HG03558 (cell line): ENCODE results near the gene SLC41A2.

Experiments
- ATAC-seq: cut with Tn5 transposase; IDR thresholded peaks from one replicate; pipeline ENCODE4 v1.9.1; 2021; ENCODE audit warnings: moderate number of reproducible peaks; ENCODE audit not compliant: unreplicated experiment; ENCODE audit errors: extremely low read depth

The SLC41A2 gene

DNA sequence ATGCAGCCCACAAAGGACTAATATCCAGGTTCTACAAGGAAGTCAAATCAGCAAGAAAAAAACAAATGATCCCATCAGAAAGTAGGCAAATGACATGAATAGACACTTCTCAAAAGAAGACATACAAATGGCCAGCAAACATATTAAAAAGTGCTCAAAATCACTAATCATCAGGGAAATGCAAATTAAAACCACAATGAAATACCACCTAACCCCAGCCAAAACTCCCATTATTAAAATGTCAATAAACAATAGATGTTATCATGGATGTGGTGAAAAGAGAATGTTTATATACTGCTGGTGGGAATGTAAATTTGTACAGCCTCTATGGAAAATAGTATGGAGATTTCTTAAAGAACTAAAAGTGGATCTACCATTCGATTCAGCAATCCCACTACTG is 25.0 kb downstream of the SLC41A2 start:
- no peak for ATAC-seq

DNA sequence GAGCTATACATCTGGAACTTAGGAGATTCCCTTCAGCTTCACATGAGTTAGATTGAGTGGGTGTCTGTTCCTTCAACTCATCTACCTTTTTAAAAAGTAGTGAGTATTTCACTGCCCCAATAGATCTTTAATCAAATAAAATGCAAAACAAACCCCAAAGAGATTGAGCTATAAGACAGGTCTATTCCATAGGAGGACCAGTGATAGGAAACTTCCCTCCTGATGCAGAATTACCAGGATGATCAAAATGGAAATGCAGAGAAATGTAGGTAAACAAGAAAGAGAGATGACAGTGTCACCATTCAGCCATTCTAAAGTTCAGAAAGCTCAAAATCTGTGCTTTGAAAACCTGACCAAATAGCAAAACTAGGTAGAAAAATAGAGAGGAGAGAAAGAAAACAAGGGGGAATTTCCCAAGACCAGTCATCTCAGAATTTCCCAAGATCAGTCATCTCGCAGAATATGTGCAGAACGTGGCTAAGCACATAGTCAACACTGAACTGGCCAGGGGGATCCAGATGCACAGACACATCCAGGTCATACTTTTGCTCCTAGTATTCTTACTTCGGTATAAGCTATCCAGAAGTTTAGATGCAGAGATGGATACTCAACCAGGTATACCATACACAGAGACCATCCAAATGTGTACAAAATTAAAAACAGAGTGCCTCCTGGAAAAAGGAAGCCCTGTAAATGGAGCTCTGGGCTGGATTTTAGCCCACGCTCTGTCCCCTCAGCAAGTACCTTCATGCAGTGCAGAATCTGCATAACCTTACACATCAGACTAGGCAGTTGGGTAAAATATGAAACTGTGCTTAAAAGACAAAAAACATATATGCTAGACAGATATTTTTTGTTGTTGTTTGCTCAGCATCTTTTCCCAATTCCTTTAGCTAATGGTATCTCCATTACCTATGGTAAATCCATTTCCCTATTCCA is 27.4 kb downstream of the SLC41A2 start:
- peak; percentile 82 for ATAC-seq

DNA sequence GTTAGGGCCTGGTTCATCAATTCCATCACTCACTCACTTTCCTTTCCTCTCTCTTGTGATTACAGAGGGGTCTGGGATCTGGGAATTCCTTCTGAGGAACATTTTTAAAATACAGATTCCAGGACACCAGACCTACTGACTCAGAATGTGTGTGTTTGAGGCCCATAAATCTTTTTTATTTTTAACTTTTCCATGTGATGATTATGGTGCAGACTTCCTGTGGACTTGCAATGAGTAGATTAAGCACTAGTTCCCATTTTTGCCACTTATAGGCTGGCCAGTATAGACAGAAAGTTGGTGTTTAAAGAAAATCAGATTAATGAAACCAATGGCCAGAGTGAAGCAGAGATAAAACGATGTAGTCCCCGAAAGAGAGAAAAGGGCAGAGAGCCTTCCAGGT is 28.1 kb downstream of the SLC41A2 start:
- no peak for ATAC-seq

DNA sequence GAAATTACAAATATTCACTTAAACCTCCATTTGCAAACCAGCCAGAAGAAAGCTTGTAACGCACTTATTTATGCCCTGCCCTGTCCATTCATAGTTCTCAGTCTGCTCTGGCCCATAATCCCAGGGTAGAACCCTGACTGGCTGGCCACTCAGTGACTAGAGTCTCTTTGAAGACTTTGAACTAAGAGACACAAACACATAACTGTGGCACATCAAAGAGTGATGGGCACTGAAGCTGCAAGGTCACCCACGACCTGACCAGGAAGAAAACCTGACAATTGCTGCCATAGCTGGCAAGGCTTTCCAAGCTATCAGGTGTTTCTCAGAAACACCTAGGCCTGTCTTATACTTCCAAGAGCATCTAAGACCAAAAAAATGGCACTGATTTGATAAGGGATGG is 28.7 kb downstream of the SLC41A2 start:
- ATAC-seq = no peak

DNA sequence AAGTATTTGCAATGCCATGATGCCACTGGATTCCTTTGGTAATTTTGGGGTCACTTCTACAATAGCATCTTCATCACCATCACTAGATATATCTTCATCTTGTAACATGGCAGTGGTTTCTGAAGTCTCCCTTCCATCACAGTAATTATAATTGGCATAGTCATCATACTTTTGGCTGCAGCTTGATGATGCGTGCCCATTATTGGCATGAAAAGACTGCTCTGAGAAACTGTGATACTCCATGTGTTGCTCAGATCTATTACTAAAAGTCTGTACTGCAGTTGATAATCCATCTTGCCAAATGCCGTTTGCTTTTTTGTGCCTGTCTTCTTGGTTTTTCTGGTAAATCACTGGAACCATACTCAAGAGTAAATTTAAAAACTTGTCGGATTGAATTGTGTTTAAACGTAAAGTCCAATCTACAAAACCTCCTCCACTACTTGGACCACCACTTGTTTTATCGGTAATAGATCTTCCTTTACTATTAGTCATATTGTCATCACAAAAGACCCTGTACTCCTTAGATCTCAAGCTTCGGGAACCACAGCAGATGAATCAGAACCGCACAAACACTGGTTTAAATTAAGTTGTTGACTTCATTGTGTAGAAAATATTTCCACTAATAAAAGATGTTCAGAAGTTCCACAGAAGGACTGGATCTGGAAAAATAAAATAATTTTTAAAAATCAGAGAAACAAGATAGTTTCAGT is 29.9 kb downstream of the SLC41A2 start:
- no peak for ATAC-seq

DNA sequence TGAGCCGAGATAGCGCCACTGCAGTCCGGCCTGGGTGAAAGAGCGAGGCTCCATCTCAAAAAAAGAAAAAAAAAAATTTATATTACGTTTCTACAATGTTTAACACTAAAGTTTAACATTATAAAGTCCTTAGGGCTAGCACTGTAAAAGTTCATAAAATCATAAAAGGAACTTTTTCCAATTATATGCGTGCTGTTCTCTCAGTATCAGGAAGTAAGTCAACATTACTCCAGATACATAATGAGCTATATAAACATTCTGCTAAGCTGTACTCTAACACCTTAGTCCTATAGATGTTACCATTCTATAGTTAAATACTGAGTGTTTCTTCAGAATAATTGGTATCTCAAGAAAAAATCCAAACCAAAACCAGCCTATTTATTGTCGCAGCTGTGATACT is 32.6 kb downstream of the SLC41A2 start:
- no peak for ATAC-seq

DNA sequence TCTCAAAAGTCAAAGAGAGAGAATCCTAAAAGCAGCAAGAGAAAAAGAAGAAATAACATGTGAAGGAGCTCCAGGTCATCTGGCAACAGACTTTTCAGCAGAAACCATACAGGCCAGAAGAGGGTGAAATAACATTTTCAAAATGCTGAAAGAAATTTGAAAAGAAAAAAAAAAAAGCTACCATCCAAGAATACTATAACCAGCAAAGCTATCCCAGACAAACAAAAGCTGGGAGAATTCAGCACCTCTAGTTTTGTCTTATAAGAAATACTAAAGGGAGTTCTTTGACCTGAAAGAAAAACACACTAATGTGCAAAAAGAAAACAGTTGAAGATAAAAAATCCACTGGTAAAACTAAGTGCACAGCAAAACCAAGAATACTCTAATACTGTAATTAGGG is 36.8 kb downstream of the SLC41A2 start:
- ATAC-seq = no peak

DNA sequence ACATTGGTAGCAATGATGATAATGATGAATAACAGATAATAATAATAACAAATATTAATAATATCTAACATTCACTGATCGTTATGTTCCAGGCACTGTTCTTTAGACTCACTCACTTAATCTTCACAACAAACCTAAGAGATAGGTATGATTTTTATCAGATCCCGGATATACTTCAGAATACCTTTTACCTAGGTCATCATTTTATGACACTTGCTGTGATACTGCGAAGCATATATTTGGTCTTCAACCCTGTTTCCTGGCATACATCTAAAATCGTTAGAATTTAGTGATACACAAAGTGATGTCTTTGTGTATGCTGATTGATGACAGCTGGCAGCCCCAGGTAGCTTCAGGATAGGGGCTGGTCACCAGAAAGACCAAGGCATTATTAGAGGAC is 46.1 kb downstream of the SLC41A2 start:
- no peak for ATAC-seq

DNA sequence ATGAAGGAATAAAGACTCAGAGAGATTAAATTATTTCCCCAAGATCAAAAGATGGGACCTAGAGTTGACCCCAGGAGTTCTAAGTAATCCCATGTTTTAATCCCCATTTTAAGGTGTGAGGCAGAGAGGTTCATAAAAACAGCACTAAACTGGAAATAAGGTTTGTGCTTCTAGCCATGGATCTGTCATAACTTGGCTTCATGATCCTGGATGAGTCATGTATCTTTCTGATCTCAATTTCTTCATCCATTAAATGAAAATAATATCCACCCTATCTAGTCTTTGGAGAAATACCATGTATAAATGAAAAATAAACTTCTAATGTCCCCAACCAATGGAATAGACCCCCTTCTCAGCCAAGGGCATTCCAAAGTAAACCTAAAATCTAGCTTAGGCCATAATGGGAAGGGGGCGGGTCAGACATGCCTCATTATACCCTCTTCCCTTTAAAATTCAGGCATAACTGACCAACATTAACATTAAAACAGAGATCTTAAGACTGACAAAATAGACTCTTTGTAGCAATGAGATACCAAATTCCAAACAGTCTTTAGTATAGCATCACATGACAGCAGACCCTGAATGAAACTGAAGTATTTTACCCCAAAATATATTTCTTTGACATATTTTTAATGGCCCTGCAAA is 47.8 kb downstream of the SLC41A2 start:
- ATAC-seq = no peak

DNA sequence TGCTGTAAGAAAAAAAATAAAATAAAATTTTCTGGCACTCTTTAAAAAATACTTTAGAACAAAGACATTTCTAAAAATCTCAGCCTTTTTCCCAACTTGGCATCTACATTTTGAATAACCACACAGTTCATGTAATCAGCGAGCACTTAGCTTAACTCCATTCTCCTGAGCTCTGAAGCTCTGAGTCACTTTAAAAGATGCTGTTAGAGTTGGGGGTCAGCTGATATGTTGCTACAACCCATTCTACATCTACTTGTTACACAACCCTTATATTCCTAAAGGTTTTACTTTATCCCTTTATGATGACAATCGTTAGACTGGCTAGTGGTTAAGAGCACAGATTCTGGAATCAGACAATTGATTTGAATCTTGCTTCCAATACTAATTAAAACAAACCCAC is 48.3 kb downstream of the SLC41A2 start:
- ATAC-seq = no peak
